DND-41 (cell line): ENCODE measurements around the gene PIK3R4.

Experiments used
- CTCF ChIP-seq: IDR thresholded peaks from 2 replicates; pipeline ENCODE4 v1.5.1; 2012; ENCODE audit warnings: borderline replicate concordance, low read length, moderate library complexity, mild to moderate bottlenecking; ENCODE audit not compliant: poor library complexity, severe bottlenecking; ENCODE audit errors: extremely low read depth
- EZH2 ChIP-seq: IDR thresholded peaks from 3 replicates; pipeline ENCODE4 v1.6.1; 2012; ENCODE audit warnings: borderline replicate concordance, low read depth, mild to moderate bottlenecking, moderate library complexity, low read length, inconsistent platforms; ENCODE audit not compliant: severe bottlenecking

GRCh38 chr3:130711565-130712324 lies 34.9 kb downstream of the PIK3R4 start:
- no peak for TF ChIP-seq CTCF
- TF ChIP-seq EZH2 = no peak
